ENCODE data around the gene LRP1.
A peak's percentile ranks its signal among the peaks of the same experiment; 100 is the strongest.

The LRP1 gene

GRCh38 chr12:57224973-57225679 lies 96.8 kb downstream of the LRP1 start:
- no peak overlapping the region for H3K4me3 ChIP-seq (ENCODE audit: low read length)
- peak; percentile 91 for DNase-seq (ENCODE audit: low read depth, low spot score)

- DNase-seq (ENCODE audit: low read depth, low spot score): no peak
- H3K4me3 ChIP-seq (ENCODE audit: low read length): no peak overlapping the region
These were observed 97.5 kb downstream of the LRP1 start for GRCh38 chr12:57225680-57226210.

- H3K4me3 ChIP-seq (ENCODE audit: low read length): no peak overlapping the region
- no peak for DNase-seq (ENCODE audit: low read depth, low spot score)
These were observed 98.5 kb downstream of the LRP1 start for GRCh38 chr12:57226588-57227314.

GRCh38 chr12:57227315-57228115 lies 99.2 kb downstream of the LRP1 start:
- DNase-seq (ENCODE audit: low read depth, low spot score): no peak
- H3K4me3 ChIP-seq (ENCODE audit: low read length): no peak overlapping the region

- peak overlapping the region; percentile 80 for H3K4me3 ChIP-seq (ENCODE audit: low read length)
- peak; percentile 77 for DNase-seq (ENCODE audit: low read depth, low spot score)
These were observed 100.9 kb downstream of the LRP1 start for GRCh38 chr12:57229046-57229633.

- peak; percentile 94 for DNase-seq (ENCODE audit: low read depth, low spot score)
- peak within 1 kb of the TSS; percentile 80 for H3K4me3 ChIP-seq (ENCODE audit: low read length)
These were observed 101.5 kb downstream of the LRP1 start, which contains the start of gene SHMT2 for GRCh38 chr12:57229634-57230380. TSS of gene SHMT2 (plus strand) at chr12:57229711. CDS start at chr12:57229779, 68 bp downstream.

GRCh38 chr12:57230381-57231155 lies 102.3 kb downstream of the LRP1 start:
- DNase-seq (ENCODE audit: low read depth, low spot score): no peak
- peak overlapping the region; percentile 80 for H3K4me3 ChIP-seq (ENCODE audit: low read length)

GRCh38 chr12:57231276-57232021 lies 103.2 kb downstream of the LRP1 start:
- H3K4me3 ChIP-seq (ENCODE audit: low read length): peak overlapping the region; percentile 80; the same call in 1 of the 2 replicates

GRCh38 chr12:57232156-57232756 lies 104.0 kb downstream of the LRP1 start:
- no peak overlapping the region for H3K4me3 ChIP-seq (ENCODE audit: low read length)

More at GRCh38 chr12:57231276-57232021, 103.2 kb downstream of the LRP1 start:
- DNase-seq (ENCODE audit: low read depth, low spot score): no peak

GRCh38 chr12:57233357-57234232 lies 105.3 kb downstream of the LRP1 start:
- DNase-seq (ENCODE audit: low read depth, low spot score): no peak
- no peak overlapping the region for H3K4me3 ChIP-seq (ENCODE audit: low read length)

More at GRCh38 chr12:57232156-57232756, 104.0 kb downstream of the LRP1 start:
- no peak for DNase-seq (ENCODE audit: low read depth, low spot score)

- no peak overlapping the region for H3K4me3 ChIP-seq (ENCODE audit: low read length)
- no peak for DNase-seq (ENCODE audit: low read depth, low spot score)
These were observed 105.9 kb downstream of the LRP1 start for GRCh38 chr12:57234233-57234570.

GRCh38 chr12:57234571-57235016 lies 106.3 kb downstream of the LRP1 start:
- no peak for DNase-seq (ENCODE audit: low read depth, low spot score)
- H3K4me3 ChIP-seq (ENCODE audit: low read length): no peak overlapping the region

- no peak for DNase-seq (ENCODE audit: low read depth, low spot score)
- H3K4me3 ChIP-seq (ENCODE audit: low read length): no peak overlapping the region
These were observed 106.9 kb downstream of the LRP1 start for GRCh38 chr12:57235017-57235727.

GRCh38 chr12:57235728-57236131 lies 107.4 kb downstream of the LRP1 start:
- H3K4me3 ChIP-seq (ENCODE audit: low read length): no peak overlapping the region
- DNase-seq (ENCODE audit: low read depth, low spot score): no peak

Measured in Jurkat, Clone E6-1 (cell line).